ENCODE measurements around the gene GLTPD2.

GLTPD2 gene

GRCh38 chr17:4788807-4789700 is at the start of gene GLTPD2:
GLTPD2 (plus strand) TSS chr17:4788964; CDS start chr17:4789012, 48 bp downstream.
- no peak for DNase-seq

- peak; percentile 33 to 63 (median 53) for DNase-seq
These were observed 49.4 kb upstream of the GLTPD2 start, which contains the start of the genes CXCL16 and ZMYND15 for GRCh38 chr17:4739122-4740024. CXCL16 (minus strand) TSS chr17:4739928; CDS start chr17:4739339, 589 bp downstream. ZMYND15 (plus strand) TSS chr17:4739833; CDS start chr17:4740549, 716 bp downstream.

- DNase-seq: no peak
These were observed 48.8 kb upstream of the GLTPD2 start for GRCh38 chr17:4740025-4740351.

GRCh38 chr17:4740584-4740983 is 48.2 kb upstream of the GLTPD2 start:
- no peak for DNase-seq

- DNase-seq: no peak
These were observed 47.2 kb upstream of the GLTPD2 start for GRCh38 chr17:4741544-4741943.

GRCh38 chr17:4742133-4742532 is 46.6 kb upstream of the GLTPD2 start:
- no peak for DNase-seq

- DNase-seq: no peak
These were observed 46.1 kb upstream of the GLTPD2 start for GRCh38 chr17:4742629-4743028.

- DNase-seq: no peak
These were observed 45.5 kb upstream of the GLTPD2 start for GRCh38 chr17:4743216-4743615.

- no peak for DNase-seq
These were observed 44.9 kb upstream of the GLTPD2 start for GRCh38 chr17:4743898-4744297.

- DNase-seq: peak in 1 of 6 experiments; percentile 2
These were observed 43.5 kb upstream of the GLTPD2 start for GRCh38 chr17:4744999-4745969.

GRCh38 chr17:4747847-4748246 is 40.9 kb upstream of the GLTPD2 start:
- peak in 4 of 6 experiments; percentile 2 to 57 (median 53) for DNase-seq

GRCh38 chr17:4748686-4749085 is 40.1 kb upstream of the GLTPD2 start:
- no peak for DNase-seq

- DNase-seq: no peak
These were observed 38.2 kb upstream of the GLTPD2 start for GRCh38 chr17:4750606-4751005.

GRCh38 chr17:4751932-4752331 is 36.8 kb upstream of the GLTPD2 start:
- DNase-seq: no peak

- no peak for DNase-seq
These were observed 35.4 kb upstream of the GLTPD2 start for GRCh38 chr17:4753392-4753791.

GRCh38 chr17:4759776-4760236 is 29.0 kb upstream of the GLTPD2 start:
- DNase-seq: no peak

GRCh38 chr17:4764595-4764994 is 24.2 kb upstream of the GLTPD2 start:
- DNase-seq: no peak

GRCh38 chr17:4766201-4766600 is 22.6 kb upstream of the GLTPD2 start:
- DNase-seq: no peak

- DNase-seq: no peak
These were observed 22.0 kb upstream of the GLTPD2 start for GRCh38 chr17:4766723-4767122.

- no peak for DNase-seq
These were observed 20.5 kb upstream of the GLTPD2 start for GRCh38 chr17:4768298-4768697.

GRCh38 chr17:4769628-4770027 is 19.1 kb upstream of the GLTPD2 start:
- no peak for DNase-seq

Data from stimulated activated naive CD4-positive, alpha-beta T cell (primary cell).